HEK293 (cell line): ENCODE measurements around the gene PNLDC1.

Experiments
- CTCF ChIA-PET: fragments of 350-600 bp; formaldehyde crosslinking; extraction: SDS; loops from one replicate; lab custom pipeline; 2021; ENCODE audit warnings: antibody characterized with exemption; lab: Yijun Ruan, JAX
- POLR2A ChIA-PET: fragments of 300-600 bp; formaldehyde crosslinking; extraction: SDS; loops from one replicate; lab custom pipeline; 2020; ENCODE audit warnings: antibody characterized with exemption, inconsistent platforms; lab: Yijun Ruan, JAX
- H3K27ac ChIP-seq: fragments of 200-500 bp; sonication (Bioruptor generic); 2 replicates; pipeline ENCODE4 v1.5.1; 2014; ENCODE audit warnings: low read depth, low read length, control low read depth, inconsistent platforms; ENCODE audit errors: extremely low read depth
- H3K36me3 ChIP-seq, 2 experiments: fragments of 200-500 bp in 1 of 2; sonication (Bioruptor generic) in 1 of 2; 1 replicate in 1 of 2; 2 replicates in 1 of 2; pipeline ENCODE4 v1.5.1; 2014 to 2017; ENCODE audit warnings: inconsistent platforms in 2 of 2, low read length in 2 of 2; ENCODE audit not compliant: control insufficient read depth in 2 of 2, insufficient read depth in 1 of 2
- H3K4me1 ChIP-seq: fragments of 200-500 bp; sonication (Bioruptor generic); 2 replicates; pipeline ENCODE4 v1.5.1; 2014; ENCODE audit warnings: mild to moderate bottlenecking, low read length, inconsistent platforms; ENCODE audit not compliant: control insufficient read depth, insufficient read depth
- H3K4me3 ChIP-seq: 2 replicates; pipeline ENCODE4 v1.5.1; 2011; ENCODE audit warnings: low read depth, mild to moderate bottlenecking, control low read depth, low read length, moderate library complexity
- H3K9me3 ChIP-seq: fragments of 200-500 bp; sonication (Bioruptor generic); 2 replicates; pipeline ENCODE4 v1.5.1; 2014; ENCODE audit warnings: low read depth, low read length, inconsistent platforms; ENCODE audit not compliant: control insufficient read depth, insufficient read depth
- ATF2 ChIP-seq: fragments of 450-650 bp; formaldehyde crosslinking; IDR thresholded peaks from 2 replicates; pipeline ENCODE4 v1.5.1; 2016; ENCODE audit warnings: missing biosample characterization, missing genetic modification characterization, low read depth
- BCL11A ChIP-seq: fragments of 450-650 bp; formaldehyde crosslinking; IDR thresholded peaks from 2 replicates; pipeline ENCODE4 v1.5.1; 2016; ENCODE audit warnings: low read depth, missing biosample characterization, missing genetic modification characterization
- GLI2 ChIP-seq: fragments of 450-650 bp; formaldehyde crosslinking; IDR thresholded peaks from 2 replicates; pipeline ENCODE4; 2017; ENCODE audit warnings: missing biosample characterization, missing genetic modification characterization, low read depth, borderline replicate concordance
- KLF10 ChIP-seq: fragments of 450-650 bp; IDR thresholded peaks from 2 replicates; pipeline ENCODE4 v1.5.1; 2018; ENCODE audit warnings: missing biosample characterization, mild to moderate bottlenecking, missing genetic modification characterization
- KLF8 ChIP-seq: fragments of 450-650 bp; formaldehyde crosslinking; IDR thresholded peaks from 2 replicates; pipeline ENCODE4 v1.5.1; 2016; ENCODE audit warnings: missing biosample characterization, missing genetic modification characterization
- SETDB1 ChIP-seq: IDR thresholded peaks from one replicate; pipeline ENCODE4 v1.6.1; 2017; ENCODE audit warnings: mild to moderate bottlenecking, low read length, moderate library complexity, mixed read lengths; ENCODE audit not compliant: insufficient read length
- YY2 ChIP-seq: fragments of 450-650 bp; formaldehyde crosslinking; IDR thresholded peaks from 2 replicates; pipeline ENCODE4 v1.5.1; 2016; ENCODE audit warnings: missing biosample characterization, missing genetic modification characterization
- ZBTB11 ChIP-seq: fragments of 450-650 bp; formaldehyde crosslinking; conservative IDR thresholded peaks from 2 replicates; pipeline ENCODE4 v1.5.1; 2016; ENCODE audit warnings: low read depth, missing biosample characterization, missing genetic modification characterization
- ZBTB20 ChIP-seq: fragments of 450-650 bp; formaldehyde crosslinking; IDR thresholded peaks from 2 replicates; pipeline ENCODE4 v1.5.1; 2016; ENCODE audit warnings: missing biosample characterization, missing genetic modification characterization
- ZFP37 ChIP-seq: fragments of 450-650 bp; formaldehyde crosslinking; IDR thresholded peaks from 2 replicates; pipeline ENCODE4 v1.5.1; 2016; ENCODE audit warnings: missing biosample characterization, missing genetic modification characterization
- ZNF112 ChIP-seq: fragments of 450-650 bp; formaldehyde crosslinking; IDR thresholded peaks from 2 replicates; pipeline ENCODE4 v1.5.0; 2017; ENCODE audit warnings: missing biosample characterization, missing genetic modification characterization
- ZNF292 ChIP-seq: fragments of 450-650 bp; formaldehyde crosslinking; IDR thresholded peaks from 2 replicates; pipeline ENCODE4 v1.5.1; 2016; ENCODE audit warnings: low read depth, missing biosample characterization, missing genetic modification characterization, borderline replicate concordance
- ZNF341 ChIP-seq: fragments of 450-650 bp; formaldehyde crosslinking; IDR thresholded peaks from 2 replicates; pipeline ENCODE4; 2016; ENCODE audit warnings: low read depth, missing biosample characterization, missing genetic modification characterization
- ZNF366 ChIP-seq: fragments of 450-650 bp; formaldehyde crosslinking; conservative IDR thresholded peaks from 2 replicates; pipeline ENCODE4 v1.5.1; 2016; ENCODE audit warnings: missing biosample characterization, missing genetic modification characterization
- ZNF501 ChIP-seq: fragments of 450-650 bp; formaldehyde crosslinking; IDR thresholded peaks from 2 replicates; pipeline ENCODE4 v1.5.1; 2016; ENCODE audit warnings: missing biosample characterization, missing genetic modification characterization
- ZNF510 ChIP-seq: fragments of 450-650 bp; formaldehyde crosslinking; IDR thresholded peaks from 2 replicates; pipeline ENCODE4 v1.5.1; 2018; ENCODE audit warnings: mild to moderate bottlenecking, missing genetic modification characterization, missing biosample characterization; ENCODE audit not compliant: insufficient replicate concordance
- ZNF521 ChIP-seq: fragments of 450-650 bp; formaldehyde crosslinking; IDR thresholded peaks from 2 replicates; pipeline ENCODE4 v1.5.1; 2017; ENCODE audit warnings: missing biosample characterization, mild to moderate bottlenecking, missing genetic modification characterization
- ZNF558 ChIP-seq: fragments of 450-650 bp; formaldehyde crosslinking; IDR thresholded peaks from 2 replicates; pipeline ENCODE4 v1.5.1; 2016; ENCODE audit warnings: missing biosample characterization, missing genetic modification characterization
- ZNF76 ChIP-seq: fragments of 450-650 bp; formaldehyde crosslinking; IDR thresholded peaks from 2 replicates; pipeline ENCODE4; 2016; ENCODE audit warnings: low read depth, missing biosample characterization, missing genetic modification characterization, borderline replicate concordance

Gene PNLDC1

GRCh38 chr6:159769470-159769869 is 30.6 kb upstream of the PNLDC1 start:
- Histone ChIP-seq H3K9me3 (no peaks in the 10 kb centered on the region), H3K27ac (no peak overlapping the region), H3K4me3 (no peak overlapping the region), H3K4me1 (no peaks in the 10 kb centered on the region)
- ChIA-PET POLR2A (interaction anchor here (0.6 to 2.6 kb wide), 2 partner anchors 19 to 38 kb away, joined by 4 to 10 read pairs; partner anchors contain the start of gene TCP1), CTCF (interaction anchor here (1.2 kb wide), 1 partner anchor 9 kb away, joined by 3 read pairs; no protein-coding TSS in a partner anchor)
- TF ChIP-seq ZNF501 (tag by site-specific recombination) (no peak), ZNF521 (no peak), ZBTB20 (tag by site-specific recombination) (no peak)
- TF ChIP-seq, all 188 proteins: peak for 0
- H3K36me3 ChIP-seq: peaks cover 69 to 95% of the 10 kb centered on the region in 2 experiments

- CTCF ChIA-PET: no interaction called here
- no peak for TF ChIP-seq ZNF112 (tag by site-specific recombination)
- POLR2A ChIA-PET: interaction anchor here (0.8 to 2.0 kb wide), 4 partner anchors 8 to 45 kb away, joined by 3 to 9 read pairs (median 6); partner anchors contain the start of genes ACAT2, TCP1 and WTAP
- Histone ChIP-seq H3K36me3 (peaks cover 60 to 94% of the 10 kb centered on the region in 2 experiments), H3K27ac (no peak overlapping the region), H3K9me3 (no peaks in the 10 kb centered on the region), H3K4me1 (no peaks in the 10 kb centered on the region), H3K4me3 (no peak overlapping the region)
Measured at GRCh38 chr6:159772196-159772595, 27.9 kb upstream of the PNLDC1 start.

- Histone ChIP-seq H3K36me3 (peaks cover 47 to 97% of the 10 kb centered on the region in 2 experiments), H3K4me1 (no peaks in the 10 kb centered on the region), H3K9me3 (no peaks in the 10 kb centered on the region)
- TF ChIP-seq ZFP37 (tag by site-specific recombination): no peak
- no peak for TF ChIP-seq YY2
- TF ChIP-seq SETDB1: no peak
- no peak for TF ChIP-seq ZNF366 (tag by site-specific recombination)
- TF ChIP-seq ZNF510 (tag by site-specific recombination): no peak
- TF ChIP-seq ATF2 (tag by site-specific recombination): no peak
- TF ChIP-seq GLI2 (tag by site-specific recombination): no peak
- no peak for TF ChIP-seq ZBTB11 (tag by site-specific recombination)
- no peak for TF ChIP-seq BCL11A (tag by site-specific recombination)
- no peak for TF ChIP-seq KLF10 (tag by site-specific recombination)
- TF ChIP-seq ZNF76 (tag by site-specific recombination): no peak
- no peak for TF ChIP-seq ZNF341 (tag by site-specific recombination)
- TF ChIP-seq KLF8 (tag by site-specific recombination): no peak
- no peak for TF ChIP-seq ZNF558 (tag by site-specific recombination)
- TF ChIP-seq ZNF292 (tag by site-specific recombination): no peak
- TF ChIP-seq, all 188 proteins: peak for 0
- ChIA-PET CTCF (no interaction called here), POLR2A (interaction anchor here (0.9 to 8.6 kb wide), 2 partner anchors 12 to 15 kb away, joined by 5 to 75 read pairs; partner anchors contain the start of genes ACAT2, MRPL18 and TCP1)
- Histone ChIP-seq H3K4me3 (no peak overlapping the region), H3K27ac (no peak overlapping the region)
Measured at GRCh38 chr6:159777240-159777904, 22.7 kb upstream of the PNLDC1 start.
